ENCODE results near the gene HEATR9.

Gene HEATR9

GRCh38 chr17:35809855-35810461, 58.7 kb downstream of the HEATR9 start:
- WGBS, result under 1% methylated on average over 18 of the region's 24 CpGs
- Histone ChIP-seq H3K36me3 (ENCODE audit: control insufficient read depth in 1 of 2, insufficient read depth in 2 of 2, low read depth in 1 of 2, low read length in 2 of 2) (peaks cover 3 to 5% of the 10 kb centered on the region in 2 experiments), H3K18ac (ENCODE audit: low read depth in 1 of 2, low read length in 2 of 2) (peak overlapping the region; percentile 89 to 97)

GRCh38 chr17:35808962-35809854, 59.5 kb downstream of the HEATR9 start, which contains the start of gene TAF15:
TSS of gene TAF15 (plus strand) at chr17:35809484. CDS start at chr17:35809570, 86 bp downstream.
- H2AK5ac ChIP-seq (ENCODE audit: low read length, severe bottlenecking), result peak within 1 kb of the TSS; percentile 15
- no peak within 1 kb of the TSS for H2BK120ac ChIP-seq (ENCODE audit: low read depth, low read length)
- H3K14ac ChIP-seq (ENCODE audit: low read length in 2 of 2), result peak within 1 kb of the TSS in 1 of 2 experiments; percentile 94
- peak within 1 kb of the TSS; percentile 99 for H3K27ac ChIP-seq (ENCODE audit: low read length, poor library complexity, severe bottlenecking)
- 2% methylated on average over 58 of the region's 71 CpGs for WGBS
- H4K8ac ChIP-seq (ENCODE audit: low read length), result peak within 1 kb of the TSS; percentile 87
- peak within 1 kb of the TSS; percentile 92 for H4K91ac ChIP-seq (ENCODE audit: low read length)
- H3K27me3 ChIP-seq (ENCODE audit: control insufficient read depth in 1 of 2, insufficient read depth in 1 of 2, low read length in 2 of 2), result no peaks in the 10 kb centered on the region
- peak within 1 kb of the TSS; percentile 60 to 82 for H3K4ac ChIP-seq (ENCODE audit: low read depth in 1 of 2, low read length in 2 of 2)
- peak within 1 kb of the TSS; percentile 96 for H3K9ac ChIP-seq (ENCODE audit: low read length)
- H2AFZ ChIP-seq (ENCODE audit: low read depth, low read length), result peak within 1 kb of the TSS; percentile 18
- H2BK15ac ChIP-seq (ENCODE audit: low read depth, poor library complexity, severe bottlenecking), result peak within 1 kb of the TSS; percentile 2
- peaks cover 4% of the 10 kb centered on the region for H3K4me1 ChIP-seq (ENCODE audit: control insufficient read depth, insufficient read depth, low read depth, low read length)
- H2BK12ac ChIP-seq (ENCODE audit: low read length in 2 of 2), result peak within 1 kb of the TSS in 1 of 2 experiments; percentile 73
- H3K23ac ChIP-seq (ENCODE audit: low read length in 2 of 2), result peak within 1 kb of the TSS in 1 of 2 experiments; percentile 91
- H3K18ac ChIP-seq (ENCODE audit: low read depth in 1 of 2, low read length in 2 of 2), result peak within 1 kb of the TSS; percentile 89 to 97
- H3K9me3 ChIP-seq (ENCODE audit: control insufficient read depth, low read length), result no peaks in the 10 kb centered on the region
- peak within 1 kb of the TSS; percentile 91 to 93 for H3K4me3 ChIP-seq (ENCODE audit: insufficient read depth in 1 of 2, low read depth in 1 of 2, low read length in 2 of 2)
- H3K4me2 ChIP-seq (ENCODE audit: low read length, poor library complexity, severe bottlenecking), result peak within 1 kb of the TSS; percentile 93
- H3K36me3 ChIP-seq (ENCODE audit: control insufficient read depth in 1 of 2, insufficient read depth in 2 of 2, low read depth in 1 of 2, low read length in 2 of 2), result peaks cover 3 to 5% of the 10 kb centered on the region in 2 experiments
- H2BK5ac ChIP-seq (ENCODE audit: low read depth, low read length, poor library complexity, severe bottlenecking), result peak within 1 kb of the TSS; percentile 87
- no peaks in the 10 kb centered on the region for H3K79me1 ChIP-seq (replicated peaks; ENCODE audit: low read length, poor library complexity, severe bottlenecking)
- DNase-seq, result peak; percentile 100

More at GRCh38 chr17:35809855-35810461, 58.7 kb downstream of the HEATR9 start:
- peak overlapping the region; percentile 91 to 93 for H3K4me3 ChIP-seq (ENCODE audit: insufficient read depth in 1 of 2, low read depth in 1 of 2, low read length in 2 of 2)
- H2AFZ ChIP-seq (ENCODE audit: low read depth, low read length), result peak overlapping the region; percentile 18
- no peak overlapping the region for H2AK5ac ChIP-seq (ENCODE audit: low read length, severe bottlenecking)
- no peak overlapping the region for H4K91ac ChIP-seq (ENCODE audit: low read length)
- no peak for DNase-seq
- peak overlapping the region; percentile 96 for H3K9ac ChIP-seq (ENCODE audit: low read length)
- no peaks in the 10 kb centered on the region for H3K79me1 ChIP-seq (replicated peaks; ENCODE audit: low read length, poor library complexity, severe bottlenecking)
- H2BK12ac ChIP-seq (ENCODE audit: low read length in 2 of 2), result peak overlapping the region in 1 of 2 experiments; percentile 73
- no peak overlapping the region for H2BK120ac ChIP-seq (ENCODE audit: low read depth, low read length)
- peak overlapping the region in 1 of 2 experiments; percentile 91 for H3K23ac ChIP-seq (ENCODE audit: low read length in 2 of 2)
- H3K9me3 ChIP-seq (ENCODE audit: control insufficient read depth, low read length), result no peaks in the 10 kb centered on the region
- no peaks in the 10 kb centered on the region for H3K27me3 ChIP-seq (ENCODE audit: control insufficient read depth in 1 of 2, insufficient read depth in 1 of 2, low read length in 2 of 2)
- peaks cover 4% of the 10 kb centered on the region for H3K4me1 ChIP-seq (ENCODE audit: control insufficient read depth, insufficient read depth, low read depth, low read length)
- H3K4ac ChIP-seq (ENCODE audit: low read depth in 1 of 2, low read length in 2 of 2), result peak overlapping the region; percentile 60 to 82
- no peak overlapping the region for H2BK5ac ChIP-seq (ENCODE audit: low read depth, low read length, poor library complexity, severe bottlenecking)
- H3K14ac ChIP-seq (ENCODE audit: low read length in 2 of 2), result peak overlapping the region in 1 of 2 experiments; percentile 94
- H4K8ac ChIP-seq (ENCODE audit: low read length), result peak overlapping the region; percentile 40
- peak overlapping the region; percentile 2 for H2BK15ac ChIP-seq (ENCODE audit: low read depth, poor library complexity, severe bottlenecking)
- peak overlapping the region; percentile 89 for H3K27ac ChIP-seq (ENCODE audit: low read length, poor library complexity, severe bottlenecking)
- H3K4me2 ChIP-seq (ENCODE audit: low read length, poor library complexity, severe bottlenecking), result peak overlapping the region; percentile 93

GRCh38 chr17:35808240-35808961, 60.3 kb downstream of the HEATR9 start:
- no peak overlapping the region for H2AFZ ChIP-seq (ENCODE audit: low read depth, low read length)
- H3K79me1 ChIP-seq (replicated peaks; ENCODE audit: low read length, poor library complexity, severe bottlenecking), result no peaks in the 10 kb centered on the region
- H2AK5ac ChIP-seq (ENCODE audit: low read length, severe bottlenecking), result peak overlapping the region; percentile 15
- peak overlapping the region; percentile 55 for H3K4me2 ChIP-seq (ENCODE audit: low read length, poor library complexity, severe bottlenecking)
- no peak overlapping the region for H3K4ac ChIP-seq (ENCODE audit: low read depth in 1 of 2, low read length in 2 of 2)
- peaks cover 4% of the 10 kb centered on the region for H3K4me1 ChIP-seq (ENCODE audit: control insufficient read depth, insufficient read depth, low read depth, low read length)
- H2BK15ac ChIP-seq (ENCODE audit: low read depth, poor library complexity, severe bottlenecking), result no peak overlapping the region
- H2BK12ac ChIP-seq (ENCODE audit: low read length in 2 of 2), result peak overlapping the region in 1 of 2 experiments; percentile 26
- no peak overlapping the region for H4K91ac ChIP-seq (ENCODE audit: low read length)
- WGBS, result 38% methylated on average over 19 of the region's 19 CpGs
- peaks cover 3 to 5% of the 10 kb centered on the region in 2 experiments for H3K36me3 ChIP-seq (ENCODE audit: control insufficient read depth in 1 of 2, insufficient read depth in 2 of 2, low read depth in 1 of 2, low read length in 2 of 2)
- no peak overlapping the region for H2BK120ac ChIP-seq (ENCODE audit: low read depth, low read length)
- peak overlapping the region in 1 of 2 experiments; percentile 0 for H3K18ac ChIP-seq (ENCODE audit: low read depth in 1 of 2, low read length in 2 of 2)
- no peak for DNase-seq
- no peaks in the 10 kb centered on the region for H3K9me3 ChIP-seq (ENCODE audit: control insufficient read depth, low read length)
- no peak overlapping the region for H2BK5ac ChIP-seq (ENCODE audit: low read depth, low read length, poor library complexity, severe bottlenecking)
- peak overlapping the region; percentile 99 for H3K27ac ChIP-seq (ENCODE audit: low read length, poor library complexity, severe bottlenecking)
- H3K23ac ChIP-seq (ENCODE audit: low read length in 2 of 2), result no peak overlapping the region
- H3K4me3 ChIP-seq (ENCODE audit: insufficient read depth in 1 of 2, low read depth in 1 of 2, low read length in 2 of 2), result peak overlapping the region in 1 of 2 experiments; percentile 91
- peak overlapping the region; percentile 96 for H3K9ac ChIP-seq (ENCODE audit: low read length)
- no peaks in the 10 kb centered on the region for H3K27me3 ChIP-seq (ENCODE audit: control insufficient read depth in 1 of 2, insufficient read depth in 1 of 2, low read length in 2 of 2)
- no peak overlapping the region for H4K8ac ChIP-seq (ENCODE audit: low read length)
- H3K14ac ChIP-seq (ENCODE audit: low read length in 2 of 2), result no peak overlapping the region

All from mesenchymal stem cell (in vitro differentiated cells and primary cell).